Vagina (tissue), 2 donors: ENCODE data around the gene PCP4. TPM values are rescaled to one million over a fixed set of nuclear protein-coding genes. Genes with fewer than 3 reads are reported as not detected.

ENCODE experiments used
- DNase-seq, 2 donors: peaks; one replicate each; pipeline ENCODE4 v3.0.0-alpha.2; 2017; ENCODE audit errors: extremely low spot score in 2 of 2
- H3K27ac ChIP-seq: fragments of 200-600 bp; sonication (generic); one replicate; pipeline ENCODE4 v1.5.1; 2019
- H3K27me3 ChIP-seq: fragments of 200-600 bp; sonication (generic); one replicate; pipeline ENCODE4 v1.5.1; 2019
- H3K36me3 ChIP-seq, 2 donors: fragments of 200-600 bp; sonication (generic); one replicate each; pipeline ENCODE4 v1.5.1; 2017 to 2019
- H3K4me1 ChIP-seq: fragments of 200-600 bp; sonication (generic); one replicate; pipeline ENCODE4 v1.5.1; 2019
- H3K4me3 ChIP-seq, 2 donors: fragments of 200-600 bp; sonication (generic); 1 replicate in 1 of 2; 2 replicates in 1 of 2; pipeline ENCODE4 v1.5.1; 2016 to 2019
- H3K9me3 ChIP-seq: fragments of 200-600 bp; sonication (generic); one replicate; pipeline ENCODE4 v1.5.1; 2019
- POLR2A ChIP-seq, 2 donors: fragments of 450-650 bp; IDR thresholded peaks; one replicate each; pipeline ENCODE4 v1.6.1; 2017; ENCODE audit warnings: antibody characterized with exemption in 2 of 2, mild to moderate bottlenecking in 2 of 2, moderate library complexity in 2 of 2
- POLR2AphosphoS5 ChIP-seq, 2 donors: sonication (generic); formaldehyde crosslinking; IDR thresholded peaks; one replicate each; pipeline ENCODE4 v1.9.0; 2017; ENCODE audit warnings: antibody characterized with exemption in 2 of 2, mild to moderate bottlenecking in 2 of 2, low read depth in 1 of 2; ENCODE audit not compliant: insufficient read depth in 1 of 2
- intact Hi-C: fragments of 100-400 bp; cut with DNase I; formaldehyde crosslinking; loops from one replicate; pipeline ENCODE4 v1.15.1; 2023
- total RNA-seq: library from RNA; depleted of rRNA; stranded (reverse); fragments of >200 nt; gene quantifications from one replicate; pipeline ENCODE4 v1.2.3, GENCODE V29; 2016
- TF ChIP-seq, protein P1 (sequence below), 3 experiments: fragments of 450-650 bp in 2 of 3; fragments of 200-600 bp in 1 of 3; sonication (generic) in 1 of 3; IDR thresholded peaks; one replicate each; pipeline ENCODE4 v1.5.1; 2017 to 2019; ENCODE audit warnings: antibody characterized with exemption in 3 of 3, mild to moderate bottlenecking in 2 of 3, moderate library complexity in 2 of 3

The PCP4 gene
- total RNA-seq, 1 donor from 2014 or later: 174 TPM

GRCh38 chr21:39918558-39918957 lies 51.3 kb downstream of the PCP4 start:
- Histone ChIP-seq H3K4me3 (no peak overlapping the region), H3K9me3 (no peaks in the 10 kb centered on the region), H3K4me1 (no peaks in the 10 kb centered on the region), H3K27me3 (no peaks in the 10 kb centered on the region), H3K27ac (no peak overlapping the region), H3K36me3 (no peaks in the 10 kb centered on the region)
- TF ChIP-seq POLR2AphosphoS5 (IDR thresholded peaks at IDR 0.05; ENCODE audit: insufficient read depth in 1 of 2, low read depth in 1 of 2) (no peak), POLR2A (IDR thresholded peaks at IDR 0.05) (no peak)
- TF ChIP-seq, protein P1, sequence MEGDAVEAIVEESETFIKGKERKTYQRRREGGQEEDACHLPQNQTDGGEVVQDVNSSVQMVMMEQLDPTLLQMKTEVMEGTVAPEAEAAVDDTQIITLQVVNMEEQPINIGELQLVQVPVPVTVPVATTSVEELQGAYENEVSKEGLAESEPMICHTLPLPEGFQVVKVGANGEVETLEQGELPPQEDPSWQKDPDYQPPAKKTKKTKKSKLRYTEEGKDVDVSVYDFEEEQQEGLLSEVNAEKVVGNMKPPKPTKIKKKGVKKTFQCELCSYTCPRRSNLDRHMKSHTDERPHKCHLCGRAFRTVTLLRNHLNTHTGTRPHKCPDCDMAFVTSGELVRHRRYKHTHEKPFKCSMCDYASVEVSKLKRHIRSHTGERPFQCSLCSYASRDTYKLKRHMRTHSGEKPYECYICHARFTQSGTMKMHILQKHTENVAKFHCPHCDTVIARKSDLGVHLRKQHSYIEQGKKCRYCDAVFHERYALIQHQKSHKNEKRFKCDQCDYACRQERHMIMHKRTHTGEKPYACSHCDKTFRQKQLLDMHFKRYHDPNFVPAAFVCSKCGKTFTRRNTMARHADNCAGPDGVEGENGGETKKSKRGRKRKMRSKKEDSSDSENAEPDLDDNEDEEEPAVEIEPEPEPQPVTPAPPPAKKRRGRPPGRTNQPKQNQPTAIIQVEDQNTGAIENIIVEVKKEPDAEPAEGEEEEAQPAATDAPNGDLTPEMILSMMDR (IDR thresholded peaks at IDR 0.05): no peak
- intact Hi-C loops: no loop called here
- no peak for DNase-seq

- TF ChIP-seq, protein P1 (IDR thresholded peaks at IDR 0.05): no peak
- TF ChIP-seq POLR2AphosphoS5 (IDR thresholded peaks at IDR 0.05; ENCODE audit: insufficient read depth in 1 of 2, low read depth in 1 of 2) (no peak), POLR2A (IDR thresholded peaks at IDR 0.05) (no peak)
- no peaks in the 10 kb centered on the region for H3K4me1 ChIP-seq
- no peaks in the 10 kb centered on the region for H3K9me3 ChIP-seq
- H3K36me3 ChIP-seq: no peaks in the 10 kb centered on the region
- intact Hi-C loops: no loop called here
- H3K27ac ChIP-seq: no peak overlapping the region
- DNase-seq: no peak
- H3K4me3 ChIP-seq: no peak overlapping the region
- no peaks in the 10 kb centered on the region for H3K27me3 ChIP-seq
Measured at GRCh38 chr21:39923476-39923875, 56.2 kb downstream of the PCP4 start.

GRCh38 chr21:39924577-39925308 lies 57.5 kb downstream of the PCP4 start:
- no peaks in the 10 kb centered on the region for H3K9me3 ChIP-seq
- H3K4me3 ChIP-seq: no peak overlapping the region
- no peak for TF ChIP-seq POLR2A (IDR thresholded peaks at IDR 0.05)
- no peak for TF ChIP-seq POLR2AphosphoS5 (IDR thresholded peaks at IDR 0.05; ENCODE audit: insufficient read depth in 1 of 2, low read depth in 1 of 2)
- TF ChIP-seq, protein P1 (IDR thresholded peaks at IDR 0.05): no peak
- intact Hi-C loops: no loop called here
- H3K27ac ChIP-seq: no peak overlapping the region
- no peaks in the 10 kb centered on the region for H3K27me3 ChIP-seq
- no peaks in the 10 kb centered on the region for H3K36me3 ChIP-seq
- no peak for DNase-seq
- no peaks in the 10 kb centered on the region for H3K4me1 ChIP-seq

DNA sequence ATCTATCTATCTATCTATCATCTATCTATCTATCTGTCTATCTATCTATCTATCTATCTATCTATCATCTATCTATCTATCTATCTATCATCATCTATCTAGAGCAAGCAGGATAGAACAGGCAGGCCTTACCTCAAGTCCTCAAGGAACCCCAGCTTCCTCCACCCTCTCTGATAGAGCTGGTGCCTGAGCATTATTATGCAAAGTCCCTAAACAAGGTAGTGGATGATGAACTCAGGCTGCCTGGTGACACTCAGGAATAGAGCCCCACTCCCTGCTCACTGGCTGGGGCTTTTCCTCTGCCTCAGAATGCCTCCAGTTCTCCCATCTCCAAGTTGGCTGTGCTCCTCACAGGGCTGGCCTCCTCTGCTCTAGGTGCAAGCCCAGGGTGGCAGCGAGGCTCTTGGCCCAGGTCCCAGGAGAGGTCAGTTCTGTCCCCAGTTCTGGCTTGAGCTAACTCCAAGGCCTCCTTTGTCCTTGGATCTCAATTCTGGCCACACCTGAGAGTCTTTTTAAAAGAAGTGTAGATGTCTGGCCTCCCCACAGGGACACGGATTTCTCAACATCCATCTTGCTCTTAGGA lies 60.2 kb downstream of the PCP4 start:
- Histone ChIP-seq H3K36me3 (no peaks in the 10 kb centered on the region), H3K4me1 (no peaks in the 10 kb centered on the region), H3K4me3 (no peak overlapping the region), H3K9me3 (no peaks in the 10 kb centered on the region), H3K27ac (no peak overlapping the region), H3K27me3 (no peaks in the 10 kb centered on the region)
- TF ChIP-seq POLR2AphosphoS5 (IDR thresholded peaks at IDR 0.05; ENCODE audit: insufficient read depth in 1 of 2, low read depth in 1 of 2) (no peak), POLR2A (IDR thresholded peaks at IDR 0.05) (no peak)
- TF ChIP-seq, protein P1 (IDR thresholded peaks at IDR 0.05): no peak
- intact Hi-C loops: no loop called here
- DNase-seq: no peak

- H3K4me3 ChIP-seq: no peak overlapping the region
- H3K27ac ChIP-seq: no peak overlapping the region
- no peaks in the 10 kb centered on the region for H3K4me1 ChIP-seq
- TF ChIP-seq POLR2A (IDR thresholded peaks at IDR 0.05) (no peak), POLR2AphosphoS5 (IDR thresholded peaks at IDR 0.05; ENCODE audit: insufficient read depth in 1 of 2, low read depth in 1 of 2) (no peak)
- TF ChIP-seq, protein P1 (IDR thresholded peaks at IDR 0.05): no peak
- H3K27me3 ChIP-seq: no peaks in the 10 kb centered on the region
- DNase-seq: no peak
- H3K36me3 ChIP-seq: no peaks in the 10 kb centered on the region
- H3K9me3 ChIP-seq: no peaks in the 10 kb centered on the region
- intact Hi-C loops: no loop called here
Measured at GRCh38 chr21:39932335-39932734, 65.1 kb downstream of the PCP4 start.
